ENCODE measurements around the gene ZNF496. TPM values are rescaled to one million over a fixed set of nuclear protein-coding genes. Genes with fewer than 3 reads are reported as not detected.

The ZNF496 gene
- total and polyA plus RNA-seq, 7 experiments from 2014 or later, result 9.2 to 25.1 (median 10.5) TPM

DNA sequence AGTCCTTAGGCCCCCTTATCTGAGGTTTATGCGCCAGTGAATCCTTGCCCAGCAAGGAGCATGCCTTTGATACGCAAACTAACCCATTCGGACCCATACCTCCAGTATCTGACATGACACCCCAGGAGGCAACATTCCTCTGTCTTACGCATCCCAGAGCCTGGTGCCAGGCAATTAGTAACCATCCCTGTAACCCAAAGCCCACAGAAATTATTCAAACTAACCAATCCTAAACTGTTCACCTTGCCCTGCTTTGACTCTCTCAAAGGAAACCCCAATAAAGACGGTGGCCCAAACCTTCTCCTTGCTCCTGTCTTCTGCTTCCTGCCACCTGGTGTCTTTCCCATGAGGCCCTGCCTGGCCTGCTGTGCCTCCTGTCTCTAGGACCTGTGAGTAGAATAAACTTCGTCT lies 36.4 kb downstream of the ZNF496 start:
- DNase-seq (no peak), ATAC-seq (no peak)
- Mint-ChIP-seq H3K36me3 (peaks cover 0 to 27% (median 5%) of the 10 kb centered on the region in 5 donors), H3K27ac (no peak overlapping the region), H3K4me3 (no peak overlapping the region), H3K4me1 (peaks cover 0 to 8% (median 0%) of the 10 kb centered on the region in 7 donors), H3K9me3 (peaks cover 0 to 3% (median 0%) of the 10 kb centered on the region in 11 donors), H3K27me3 (peaks cover 0 to 8% (median 0%) of the 10 kb centered on the region in 5 donors)
- Histone ChIP-seq H3K9me3 (ENCODE audit: control insufficient read depth in 2 of 3, low read length in 3 of 3) (no peaks in the 10 kb centered on the region), H3K4me1 (ENCODE audit: control insufficient read depth in 2 of 2, insufficient read depth in 2 of 2, low read length in 2 of 2) (no peaks in the 10 kb centered on the region), H3K27ac (ENCODE audit: low read depth, low read length) (no peak overlapping the region), H3K4me3 (ENCODE audit: low read length) (no peak overlapping the region), H3K27me3 (ENCODE audit: control insufficient read depth in 2 of 2, insufficient read depth in 2 of 2, low read length in 2 of 2) (no peaks in the 10 kb centered on the region), H3K36me3 (ENCODE audit: control insufficient read depth in 2 of 3, insufficient read depth in 3 of 3, low read length in 3 of 3) (peaks cover 0 to 1% (median 0%) of the 10 kb centered on the region in 3 experiments)
- intact Hi-C loops (cut with micrococcal nuclease), result no loop called here
- CTCF ChIA-PET, result no interaction called here
- POLR2A ChIA-PET, result no interaction called here

GRCh38 chr1:247294282-247294681 lies 37.4 kb downstream of the ZNF496 start:
- DNase-seq (no peak), ATAC-seq (no peak)
- POLR2A ChIA-PET, result no interaction called here
- Histone ChIP-seq H3K36me3 (ENCODE audit: control insufficient read depth in 2 of 3, insufficient read depth in 3 of 3, low read length in 3 of 3) (no peaks in the 10 kb centered on the region), H3K27ac (ENCODE audit: low read depth, low read length) (no peak overlapping the region), H3K27me3 (ENCODE audit: control insufficient read depth in 2 of 2, insufficient read depth in 2 of 2, low read length in 2 of 2) (no peaks in the 10 kb centered on the region), H3K4me1 (ENCODE audit: control insufficient read depth in 2 of 2, insufficient read depth in 2 of 2, low read length in 2 of 2) (no peaks in the 10 kb centered on the region), H3K4me3 (ENCODE audit: low read length) (no peak overlapping the region), H3K9me3 (ENCODE audit: control insufficient read depth in 2 of 3, low read length in 3 of 3) (no peaks in the 10 kb centered on the region)
- Mint-ChIP-seq H3K4me1 (peaks cover 0 to 8% (median 0%) of the 10 kb centered on the region in 7 donors), H3K27ac (no peak overlapping the region), H3K36me3 (peaks cover 0 to 17% (median 5%) of the 10 kb centered on the region in 5 donors), H3K4me3 (no peak overlapping the region), H3K27me3 (peaks cover 0 to 8% (median 0%) of the 10 kb centered on the region in 5 donors), H3K9me3 (peaks cover 0 to 4% (median 0%) of the 10 kb centered on the region in 11 donors)
- CTCF ChIA-PET, result no interaction called here
- intact Hi-C loops (cut with micrococcal nuclease), result no loop called here

GRCh38 chr1:247293047-247293446 lies 38.6 kb downstream of the ZNF496 start:
- no peak overlapping the region for H3K4me3 Mint-ChIP-seq
- ATAC-seq (no peak), DNase-seq (no peak)
- Histone ChIP-seq H3K9me3 (ENCODE audit: control insufficient read depth in 2 of 3, low read length in 3 of 3) (no peaks in the 10 kb centered on the region), H3K27ac (ENCODE audit: low read depth, low read length) (no peak overlapping the region), H3K4me3 (ENCODE audit: low read length) (no peak overlapping the region), H3K27me3 (ENCODE audit: control insufficient read depth in 2 of 2, insufficient read depth in 2 of 2, low read length in 2 of 2) (no peaks in the 10 kb centered on the region), H3K4me1 (ENCODE audit: control insufficient read depth in 2 of 2, insufficient read depth in 2 of 2, low read length in 2 of 2) (no peaks in the 10 kb centered on the region), H3K36me3 (ENCODE audit: control insufficient read depth in 2 of 3, insufficient read depth in 3 of 3, low read length in 3 of 3) (no peaks in the 10 kb centered on the region)
- H3K4me1 Mint-ChIP-seq, result peaks cover 0 to 8% (median 0%) of the 10 kb centered on the region in 7 donors
- peaks cover 0 to 8% (median 0%) of the 10 kb centered on the region in 5 donors for H3K27me3 Mint-ChIP-seq
- ChIA-PET POLR2A (no interaction called here), CTCF (no interaction called here)
- no peak overlapping the region for H3K27ac Mint-ChIP-seq
- peaks cover 0 to 17% (median 6%) of the 10 kb centered on the region in 5 donors for H3K36me3 Mint-ChIP-seq
- H3K9me3 Mint-ChIP-seq, result peaks cover 0 to 14% (median 7%) of the 10 kb centered on the region in 11 donors
- intact Hi-C loops (cut with micrococcal nuclease), result no loop called here

DNA sequence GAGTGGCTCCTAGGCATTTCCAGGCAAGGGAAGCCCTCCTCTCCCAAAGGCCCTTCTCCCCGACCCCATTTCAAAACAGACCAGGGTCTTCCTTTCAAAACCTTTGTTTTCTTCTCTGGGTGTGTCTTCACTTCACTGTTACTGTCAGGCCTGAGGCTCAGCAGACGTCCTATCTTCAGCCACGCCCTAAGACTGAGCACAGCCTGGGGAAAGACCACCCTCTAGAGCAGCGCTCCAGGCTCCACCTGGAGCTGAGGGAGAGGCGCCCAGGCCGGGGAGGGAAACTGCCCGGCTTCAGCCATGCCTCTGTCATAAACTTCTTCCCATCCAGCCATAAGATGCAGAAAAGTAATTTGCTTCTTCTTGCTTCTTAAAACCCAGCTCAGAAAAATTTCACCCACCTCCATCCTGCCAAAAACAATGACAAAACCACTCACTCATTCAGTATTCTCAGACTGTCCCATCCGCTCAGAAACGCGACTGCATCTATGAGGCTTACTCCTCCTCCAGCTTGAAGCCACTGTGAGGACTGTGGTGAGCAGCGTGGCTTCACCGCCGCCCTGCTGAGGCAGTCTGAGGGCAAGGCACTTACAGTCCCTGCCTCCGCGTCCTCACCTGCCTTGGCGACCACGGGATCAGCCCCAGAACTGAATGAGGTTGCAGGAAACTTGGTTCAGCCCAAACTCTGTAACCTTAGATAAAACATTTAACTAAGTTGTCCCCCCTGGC lies 39.7 kb downstream of the ZNF496 start:
- H3K27ac ChIP-seq (ENCODE audit: low read depth, low read length), result no peak overlapping the region
- ChIA-PET POLR2A (no interaction called here), CTCF (no interaction called here)
- DNase-seq, result no peak
- Mint-ChIP-seq H3K27ac (peak overlapping the region in 1 of 9 donors; percentile 46), H3K4me3 (no peak overlapping the region), H3K9me3 (peaks cover 3 to 20% (median 15%) of the 10 kb centered on the region in 11 donors), H3K36me3 (peaks cover 0 to 14% (median 10%) of the 10 kb centered on the region in 5 donors), H3K27me3 (peaks cover 0 to 8% (median 0%) of the 10 kb centered on the region in 5 donors), H3K4me1 (peaks cover 0 to 5% (median 0%) of the 10 kb centered on the region in 7 donors)
- no peaks in the 10 kb centered on the region for H3K4me1 ChIP-seq (ENCODE audit: control insufficient read depth in 2 of 2, insufficient read depth in 2 of 2, low read length in 2 of 2)
- H3K27me3 ChIP-seq (ENCODE audit: control insufficient read depth in 2 of 2, insufficient read depth in 2 of 2, low read length in 2 of 2), result no peaks in the 10 kb centered on the region
- no peak overlapping the region for H3K4me3 ChIP-seq (ENCODE audit: low read length)
- no peaks in the 10 kb centered on the region for H3K36me3 ChIP-seq (ENCODE audit: control insufficient read depth in 2 of 3, insufficient read depth in 3 of 3, low read length in 3 of 3)
- ATAC-seq, result no peak
- intact Hi-C loops (cut with micrococcal nuclease), result no loop called here
- no peaks in the 10 kb centered on the region for H3K9me3 ChIP-seq (ENCODE audit: control insufficient read depth in 2 of 3, low read length in 3 of 3)

DNA sequence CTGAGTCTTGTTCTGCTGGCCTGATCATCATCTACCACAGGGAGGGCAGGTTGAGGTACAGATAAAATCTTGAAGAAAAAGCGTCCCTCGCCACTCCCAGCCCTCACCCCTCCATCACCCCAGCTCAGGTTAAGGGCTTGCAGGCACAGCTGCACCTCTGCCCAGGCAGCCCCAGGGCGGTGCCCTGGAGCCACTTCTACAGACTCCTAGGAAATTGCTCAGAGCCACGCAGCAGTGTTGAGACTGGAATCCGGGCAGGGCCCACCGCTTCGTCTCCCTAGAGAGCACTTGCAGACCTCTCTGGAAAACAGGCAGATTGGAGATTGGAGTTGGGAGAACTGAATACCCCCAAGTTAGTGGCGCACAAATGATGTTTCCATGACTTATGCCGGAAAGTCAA lies 40.5 kb downstream of the ZNF496 start:
- CTCF ChIA-PET, result no interaction called here
- DNase-seq (no peak), ATAC-seq (no peak)
- H3K27me3 ChIP-seq (ENCODE audit: control insufficient read depth in 2 of 2, insufficient read depth in 2 of 2, low read length in 2 of 2), result no peaks in the 10 kb centered on the region
- Mint-ChIP-seq H3K36me3 (peaks cover 0 to 21% (median 13%) of the 10 kb centered on the region in 5 donors), H3K27ac (no peak overlapping the region), H3K4me1 (peaks cover 0 to 5% (median 0%) of the 10 kb centered on the region in 7 donors), H3K27me3 (peaks cover 0 to 8% (median 0%) of the 10 kb centered on the region in 5 donors), H3K9me3 (peaks cover 7 to 26% (median 16%) of the 10 kb centered on the region in 11 donors), H3K4me3 (no peak overlapping the region)
- POLR2A ChIA-PET, result no interaction called here
- no peaks in the 10 kb centered on the region for H3K36me3 ChIP-seq (ENCODE audit: control insufficient read depth in 2 of 3, insufficient read depth in 3 of 3, low read length in 3 of 3)
- intact Hi-C loops (cut with micrococcal nuclease), result no loop called here
- no peak overlapping the region for H3K4me3 ChIP-seq (ENCODE audit: low read length)
- no peaks in the 10 kb centered on the region for H3K4me1 ChIP-seq (ENCODE audit: control insufficient read depth in 2 of 2, insufficient read depth in 2 of 2, low read length in 2 of 2)
- no peaks in the 10 kb centered on the region for H3K9me3 ChIP-seq (ENCODE audit: control insufficient read depth in 2 of 3, low read length in 3 of 3)
- no peak overlapping the region for H3K27ac ChIP-seq (ENCODE audit: low read depth, low read length)

DNA sequence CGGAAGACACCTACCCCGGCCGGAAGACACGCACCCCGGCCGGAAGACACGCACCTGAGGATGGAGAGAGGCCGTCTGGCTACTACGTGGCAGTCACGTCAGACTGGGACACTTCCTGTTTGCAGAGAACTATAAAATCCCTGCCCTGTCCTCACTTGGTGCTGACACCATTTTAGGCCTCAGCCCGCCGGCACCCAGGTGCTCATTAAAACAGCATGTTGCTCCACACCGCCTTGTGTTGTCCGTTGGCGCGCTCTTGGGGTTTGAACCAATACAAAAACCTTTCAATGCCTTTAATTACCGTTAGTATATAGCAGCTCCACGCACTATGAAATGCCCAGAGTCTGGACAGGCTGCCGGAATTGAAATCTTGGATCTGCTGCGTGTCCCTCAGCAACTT lies 41.1 kb downstream of the ZNF496 start:
- Mint-ChIP-seq H3K27me3 (peaks cover 0 to 8% (median 0%) of the 10 kb centered on the region in 5 donors), H3K36me3 (peaks cover 0 to 26% (median 17%) of the 10 kb centered on the region in 5 donors), H3K27ac (no peak overlapping the region), H3K9me3 (peaks cover 7 to 32% (median 20%) of the 10 kb centered on the region in 11 donors), H3K4me1 (peaks cover 0 to 5% (median 0%) of the 10 kb centered on the region in 7 donors), H3K4me3 (no peak overlapping the region)
- POLR2A ChIA-PET, result no interaction called here
- Histone ChIP-seq H3K9me3 (ENCODE audit: control insufficient read depth in 2 of 3, low read length in 3 of 3) (no peaks in the 10 kb centered on the region), H3K27me3 (ENCODE audit: control insufficient read depth in 2 of 2, insufficient read depth in 2 of 2, low read length in 2 of 2) (no peaks in the 10 kb centered on the region), H3K4me1 (ENCODE audit: control insufficient read depth in 2 of 2, insufficient read depth in 2 of 2, low read length in 2 of 2) (no peaks in the 10 kb centered on the region), H3K27ac (ENCODE audit: low read depth, low read length) (no peak overlapping the region), H3K36me3 (ENCODE audit: control insufficient read depth in 2 of 3, insufficient read depth in 3 of 3, low read length in 3 of 3) (no peaks in the 10 kb centered on the region), H3K4me3 (ENCODE audit: low read length) (no peak overlapping the region)
- intact Hi-C loops (cut with micrococcal nuclease), result no loop called here
- CTCF ChIA-PET, result no interaction called here
- DNase-seq (no peak), ATAC-seq (no peak)
